GM18526 (cell line): ENCODE measurements around the gene SLBP.

Experiments
- POLR2A ChIP-seq: IDR thresholded peaks from 3 replicates; pipeline ENCODE4 v1.6.1; 2011; ENCODE audit not compliant: insufficient read length; ENCODE audit errors: extremely low read depth

Gene SLBP

GRCh38 chr4:1683261-1683735 is 28.8 kb downstream of the SLBP start:
- TF ChIP-seq POLR2A: no peak

- no peak for TF ChIP-seq POLR2A
Observed at GRCh38 chr4:1682860-1683259, 29.3 kb downstream of the SLBP start.

- no peak for TF ChIP-seq POLR2A
Observed at GRCh38 chr4:1678244-1678643, 33.9 kb downstream of the SLBP start.

GRCh38 chr4:1676605-1677525 is 35.3 kb downstream of the SLBP start:
- no peak for TF ChIP-seq POLR2A

- TF ChIP-seq POLR2A: no peak
Observed at GRCh38 chr4:1675802-1676137, 36.3 kb downstream of the SLBP start.

- no peak for TF ChIP-seq POLR2A
Observed at GRCh38 chr4:1675136-1675801, 36.9 kb downstream of the SLBP start.

GRCh38 chr4:1674682-1675081 is 37.4 kb downstream of the SLBP start:
- no peak for TF ChIP-seq POLR2A

GRCh38 chr4:1673671-1674070 is 38.4 kb downstream of the SLBP start:
- TF ChIP-seq POLR2A: no peak

- no peak for TF ChIP-seq POLR2A
Observed at GRCh38 chr4:1670279-1670678, 41.8 kb downstream of the SLBP start.

- no peak for TF ChIP-seq POLR2A
Observed at GRCh38 chr4:1669850-1670249, 42.3 kb downstream of the SLBP start.

- no peak for TF ChIP-seq POLR2A
Observed at GRCh38 chr4:1669270-1669669, 42.8 kb downstream of the SLBP start.

GRCh38 chr4:1668488-1668840 is 43.7 kb downstream of the SLBP start:
- TF ChIP-seq POLR2A: no peak

GRCh38 chr4:1667273-1667672 is 44.8 kb downstream of the SLBP start:
- TF ChIP-seq POLR2A: no peak

GRCh38 chr4:1666391-1666790 is 45.7 kb downstream of the SLBP start:
- no peak for TF ChIP-seq POLR2A

- no peak for TF ChIP-seq POLR2A
Observed at GRCh38 chr4:1664141-1664540, 48.0 kb downstream of the SLBP start.

- no peak for TF ChIP-seq POLR2A
Observed at GRCh38 chr4:1663549-1663948, 48.6 kb downstream of the SLBP start.
